ENCODE results near the gene NAPB.

Gene NAPB

GRCh38 chr20:23370274-23370673, 51.0 kb downstream of the NAPB start:
- H3K27ac ChIP-seq (ENCODE audit: insufficient read depth, low read length, poor library complexity, severe bottlenecking) = no peak overlapping the region
- H3K27me3 ChIP-seq (replicated peaks; ENCODE audit: control insufficient read depth, insufficient read depth, low read length, poor library complexity, severe bottlenecking) = no peaks in the 10 kb centered on the region
- DNase-seq = no peak
- no peak overlapping the region for H3K4me3 ChIP-seq (ENCODE audit: insufficient read depth, low read depth, low read length, poor library complexity, severe bottlenecking)
- no peaks in the 10 kb centered on the region for H3K9me3 ChIP-seq (ENCODE audit: control insufficient read depth, low read length)
- peaks cover 8% of the 10 kb centered on the region for H3K4me1 ChIP-seq (ENCODE audit: control insufficient read depth, insufficient read depth, low read length, poor library complexity, severe bottlenecking)
- H3K36me3 ChIP-seq (ENCODE audit: control insufficient read depth, insufficient read depth, low read length) = peaks cover 47% of the 10 kb centered on the region

DNA sequence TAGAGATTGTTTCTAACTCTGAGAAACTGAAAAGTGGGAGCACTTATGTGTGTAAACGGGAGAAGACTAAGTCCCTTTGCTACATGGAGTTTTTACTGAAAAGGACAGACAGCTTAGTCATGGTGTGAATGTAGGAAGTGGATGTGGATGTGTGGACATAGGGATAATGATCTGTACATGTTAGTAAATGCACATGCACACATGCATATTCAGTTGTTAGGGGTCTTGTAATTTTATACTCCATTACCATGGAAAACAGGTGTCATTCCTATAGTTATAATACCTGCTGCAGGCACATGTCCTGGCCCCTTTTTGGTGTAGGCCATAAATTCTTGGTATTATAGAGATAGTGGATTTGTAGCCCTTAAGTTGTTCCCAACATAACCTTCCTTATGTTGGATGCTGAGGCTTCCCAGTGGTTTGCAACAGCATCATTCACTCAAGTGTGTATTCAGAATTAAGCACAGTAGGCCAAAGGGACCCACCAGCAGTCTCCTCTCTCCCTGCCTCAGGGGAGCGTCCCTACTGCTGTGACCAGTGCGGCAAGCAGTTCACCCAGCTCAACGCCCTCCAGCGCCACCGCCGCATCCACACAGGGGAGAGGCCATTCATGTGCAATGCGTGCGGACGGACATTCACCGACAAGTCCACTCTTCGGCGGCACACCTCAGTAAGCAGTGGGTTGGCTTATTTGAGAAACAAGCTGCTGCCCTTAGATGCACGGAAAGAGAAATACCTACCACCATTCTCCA, 52.0 kb downstream of the NAPB start:
- Histone ChIP-seq H3K27ac (ENCODE audit: insufficient read depth, low read length, poor library complexity, severe bottlenecking) (no peak overlapping the region), H3K4me1 (ENCODE audit: control insufficient read depth, insufficient read depth, low read length, poor library complexity, severe bottlenecking) (peaks cover 8% of the 10 kb centered on the region), H3K9me3 (ENCODE audit: control insufficient read depth, low read length) (no peaks in the 10 kb centered on the region), H3K27me3 (replicated peaks; ENCODE audit: control insufficient read depth, insufficient read depth, low read length, poor library complexity, severe bottlenecking) (no peaks in the 10 kb centered on the region), H3K4me3 (ENCODE audit: insufficient read depth, low read depth, low read length, poor library complexity, severe bottlenecking) (no peak overlapping the region), H3K36me3 (ENCODE audit: control insufficient read depth, insufficient read depth, low read length) (peaks cover 47% of the 10 kb centered on the region)
- no peak for DNase-seq

DNA sequence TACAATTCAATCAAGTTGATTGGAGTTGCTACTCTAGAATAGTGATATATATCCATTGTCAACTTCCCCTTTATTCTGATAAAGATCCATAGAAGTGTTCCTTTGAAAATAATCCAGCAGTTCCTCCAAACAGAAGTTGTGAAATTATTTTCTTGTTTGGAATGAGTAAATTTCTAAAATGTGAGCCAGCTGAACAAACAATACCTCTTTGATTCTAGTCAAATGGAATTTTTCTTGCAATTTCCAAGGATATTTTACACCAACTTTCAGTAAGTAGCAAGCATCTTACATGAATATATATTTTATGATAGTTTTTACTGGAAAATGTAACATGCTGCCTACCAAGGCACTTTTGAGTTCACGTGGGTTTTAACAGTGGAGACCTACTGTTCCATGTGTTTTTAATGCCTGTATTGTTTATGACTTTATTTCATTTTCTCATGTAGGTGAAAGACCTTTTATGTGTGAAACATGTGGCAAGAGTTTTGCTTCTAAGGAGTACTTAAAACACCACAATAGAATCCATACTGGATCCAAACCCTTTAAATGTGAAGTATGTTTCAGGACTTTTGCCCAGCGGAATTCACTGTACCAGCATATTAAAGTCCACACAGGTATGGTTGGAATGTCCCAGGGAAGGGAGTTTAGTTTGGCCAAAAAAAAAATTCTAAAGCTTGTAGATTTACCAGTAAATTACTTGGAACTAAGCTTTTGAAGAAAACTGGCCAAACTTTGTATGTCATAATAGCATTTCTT, 52.8 kb downstream of the NAPB start:
- no peak overlapping the region for H3K4me3 ChIP-seq (ENCODE audit: insufficient read depth, low read depth, low read length, poor library complexity, severe bottlenecking)
- DNase-seq = no peak
- H3K27me3 ChIP-seq (replicated peaks; ENCODE audit: control insufficient read depth, insufficient read depth, low read length, poor library complexity, severe bottlenecking) = no peaks in the 10 kb centered on the region
- H3K4me1 ChIP-seq (ENCODE audit: control insufficient read depth, insufficient read depth, low read length, poor library complexity, severe bottlenecking) = peaks cover 8% of the 10 kb centered on the region
- H3K27ac ChIP-seq (ENCODE audit: insufficient read depth, low read length, poor library complexity, severe bottlenecking) = no peak overlapping the region
- H3K9me3 ChIP-seq (ENCODE audit: control insufficient read depth, low read length) = no peaks in the 10 kb centered on the region
- H3K36me3 ChIP-seq (ENCODE audit: control insufficient read depth, insufficient read depth, low read length) = peaks cover 41% of the 10 kb centered on the region

- no peak overlapping the region for H3K27ac ChIP-seq (ENCODE audit: insufficient read depth, low read length, poor library complexity, severe bottlenecking)
- H3K4me3 ChIP-seq (ENCODE audit: insufficient read depth, low read depth, low read length, poor library complexity, severe bottlenecking) = no peak overlapping the region
- H3K4me1 ChIP-seq (ENCODE audit: control insufficient read depth, insufficient read depth, low read length, poor library complexity, severe bottlenecking) = peaks cover 13% of the 10 kb centered on the region
- H3K27me3 ChIP-seq (replicated peaks; ENCODE audit: control insufficient read depth, insufficient read depth, low read length, poor library complexity, severe bottlenecking) = no peaks in the 10 kb centered on the region
- H3K36me3 ChIP-seq (ENCODE audit: control insufficient read depth, insufficient read depth, low read length) = peaks cover 34% of the 10 kb centered on the region
- H3K9me3 ChIP-seq (ENCODE audit: control insufficient read depth, low read length) = no peaks in the 10 kb centered on the region
- DNase-seq = no peak
These were observed 53.5 kb downstream of the NAPB start for GRCh38 chr20:23367770-23368169.

GRCh38 chr20:23366384-23366783, 54.9 kb downstream of the NAPB start:
- Histone ChIP-seq H3K27me3 (replicated peaks; ENCODE audit: control insufficient read depth, insufficient read depth, low read length, poor library complexity, severe bottlenecking) (no peaks in the 10 kb centered on the region), H3K4me1 (ENCODE audit: control insufficient read depth, insufficient read depth, low read length, poor library complexity, severe bottlenecking) (peaks cover 16% of the 10 kb centered on the region), H3K27ac (ENCODE audit: insufficient read depth, low read length, poor library complexity, severe bottlenecking) (peak overlapping the region; percentile 26), H3K9me3 (ENCODE audit: control insufficient read depth, low read length) (no peaks in the 10 kb centered on the region), H3K4me3 (ENCODE audit: insufficient read depth, low read depth, low read length, poor library complexity, severe bottlenecking) (no peak overlapping the region), H3K36me3 (ENCODE audit: control insufficient read depth, insufficient read depth, low read length) (peaks cover 27% of the 10 kb centered on the region)
- DNase-seq = no peak

- Histone ChIP-seq H3K4me3 (ENCODE audit: insufficient read depth, low read depth, low read length, poor library complexity, severe bottlenecking) (no peak overlapping the region), H3K9me3 (ENCODE audit: control insufficient read depth, low read length) (no peaks in the 10 kb centered on the region), H3K4me1 (ENCODE audit: control insufficient read depth, insufficient read depth, low read length, poor library complexity, severe bottlenecking) (peaks cover 21% of the 10 kb centered on the region), H3K36me3 (ENCODE audit: control insufficient read depth, insufficient read depth, low read length) (peaks cover 19% of the 10 kb centered on the region), H3K27ac (ENCODE audit: insufficient read depth, low read length, poor library complexity, severe bottlenecking) (no peak overlapping the region), H3K27me3 (replicated peaks; ENCODE audit: control insufficient read depth, insufficient read depth, low read length, poor library complexity, severe bottlenecking) (no peaks in the 10 kb centered on the region)
- DNase-seq = no peak
These were observed 55.7 kb downstream of the NAPB start for GRCh38 chr20:23365390-23366165.

GRCh38 chr20:23363257-23363649, 58.0 kb downstream of the NAPB start:
- H3K27ac ChIP-seq (ENCODE audit: insufficient read depth, low read length, poor library complexity, severe bottlenecking) = no peak overlapping the region

GRCh38 chr20:23362392-23363256, 58.7 kb downstream of the NAPB start:
- H3K9me3 ChIP-seq (ENCODE audit: control insufficient read depth, low read length) = no peaks in the 10 kb centered on the region
- H3K27ac ChIP-seq (ENCODE audit: insufficient read depth, low read length, poor library complexity, severe bottlenecking) = peak overlapping the region; percentile 88
- H3K4me1 ChIP-seq (ENCODE audit: control insufficient read depth, insufficient read depth, low read length, poor library complexity, severe bottlenecking) = peaks cover 21% of the 10 kb centered on the region
- H3K4me3 ChIP-seq (ENCODE audit: insufficient read depth, low read depth, low read length, poor library complexity, severe bottlenecking) = peak overlapping the region; percentile 87
- DNase-seq = peak in 1 of 3 donors; percentile 9
- no peaks in the 10 kb centered on the region for H3K36me3 ChIP-seq (ENCODE audit: control insufficient read depth, insufficient read depth, low read length)
- no peaks in the 10 kb centered on the region for H3K27me3 ChIP-seq (replicated peaks; ENCODE audit: control insufficient read depth, insufficient read depth, low read length, poor library complexity, severe bottlenecking)

More at GRCh38 chr20:23363257-23363649, 58.0 kb downstream of the NAPB start:
- Histone ChIP-seq H3K4me3 (ENCODE audit: insufficient read depth, low read depth, low read length, poor library complexity, severe bottlenecking) (peak overlapping the region; percentile 87), H3K36me3 (ENCODE audit: control insufficient read depth, insufficient read depth, low read length) (no peaks in the 10 kb centered on the region), H3K4me1 (ENCODE audit: control insufficient read depth, insufficient read depth, low read length, poor library complexity, severe bottlenecking) (peaks cover 21% of the 10 kb centered on the region), H3K27me3 (replicated peaks; ENCODE audit: control insufficient read depth, insufficient read depth, low read length, poor library complexity, severe bottlenecking) (no peaks in the 10 kb centered on the region), H3K9me3 (ENCODE audit: control insufficient read depth, low read length) (no peaks in the 10 kb centered on the region)
- no peak for DNase-seq

Measured in effector memory CD4-positive, alpha-beta T cell (primary cell).